SK-N-MC (cell line): ENCODE measurements around the gene QKI.

Source experiments
- EZH2 ChIP-seq: fragments of 200-600 bp; sonication (generic); IDR thresholded peaks from one replicate; pipeline ENCODE4 v1.6.1; 2017; ENCODE audit warnings: antibody characterized with exemption
- FOXP2 ChIP-seq: optimal IDR thresholded peaks from 2 replicates; pipeline ENCODE3; 2011; ENCODE audit warnings: mild to moderate bottlenecking, moderate library complexity; ENCODE audit not compliant: insufficient read depth; ENCODE audit errors: extremely low read length, control extremely low read depth
- POLR2AphosphoS5 ChIP-seq: IDR thresholded peaks from 2 replicates; pipeline ENCODE4 v1.6.1; 2012; ENCODE audit warnings: mild to moderate bottlenecking, low read depth, low read length, borderline replicate concordance

- TF ChIP-seq POLR2AphosphoS5 (no peak), EZH2 (no peak), FOXP2 (no peak)
Observed at GRCh38 chr6:163395122-163395830, 19.2 kb upstream of the QKI start.
